Epithelial cell of proximal tubule (primary cell): ENCODE results near the gene GAS7. TPM values are rescaled to one million over a fixed set of nuclear protein-coding genes. Genes with fewer than 3 reads are reported as not detected.

Source experiments
- DNase-seq: peaks from one replicate; pipeline ENCODE4 v3.0.0-alpha.2; 2011; ENCODE audit warnings: low read depth
- H3K4me3 ChIP-seq: 2 replicates; pipeline ENCODE4 v1.5.1; 2011; ENCODE audit warnings: low read depth, mild to moderate bottlenecking, low read length
- CTCF ChIP-seq: conservative IDR thresholded peaks from 2 replicates; pipeline ENCODE4 v1.5.1; 2012; ENCODE audit warnings: low read depth, mild to moderate bottlenecking, low read length
- total RNA-seq: library from RNA; depleted of rRNA; stranded (reverse); fragments of >200 nt; gene quantifications from 2 replicates; pipeline ENCODE4 v1.2.3, GENCODE V29; 2015

The GAS7 gene
- total RNA-seq, 1 donor from 2014 or later = 2.5 TPM

- TF ChIP-seq CTCF = no peak
- no peak for DNase-seq
These were observed 218.9 kb downstream of the GAS7 start for GRCh38 chr17:9979463-9979995.

GRCh38 chr17:9977180-9977575 is 221.2 kb downstream of the GAS7 start:
- no peak overlapping the region for H3K4me3 ChIP-seq
- no peak for DNase-seq
- TF ChIP-seq CTCF = no peak

More at GRCh38 chr17:9979463-9979995, 218.9 kb downstream of the GAS7 start:
- no peak overlapping the region for H3K4me3 ChIP-seq

GRCh38 chr17:9976283-9977179 is 221.9 kb downstream of the GAS7 start:
- no peak for TF ChIP-seq CTCF
- no peak overlapping the region for H3K4me3 ChIP-seq
- DNase-seq = no peak

- DNase-seq = no peak
- no peak overlapping the region for H3K4me3 ChIP-seq
- TF ChIP-seq CTCF = no peak
These were observed 223.7 kb downstream of the GAS7 start for GRCh38 chr17:9974448-9975381.

- TF ChIP-seq CTCF = no peak
- DNase-seq = no peak
- no peak overlapping the region for H3K4me3 ChIP-seq
These were observed 224.5 kb downstream of the GAS7 start for GRCh38 chr17:9973669-9974447.

- no peak for DNase-seq
- no peak for TF ChIP-seq CTCF
- no peak overlapping the region for H3K4me3 ChIP-seq
These were observed 226.4 kb downstream of the GAS7 start for GRCh38 chr17:9971991-9972390.
